GM11168 (cell line): Measurements from ENCODE around the gene ANKRD52.
"Not testable (repeated sequence)": the region's sequence is repeated elsewhere in the genome, so short reads cannot be mapped to it uniquely, and the experiment has no call there.

Source experiments
- in situ Hi-C: fragments of 300-500 bp; cut with MboI; formaldehyde crosslinking; loops from one replicate; pipeline ENCODE4 v1.12.0; 2022; ENCODE audit warnings: low sequenced_read_pairs; ENCODE audit not compliant: unreplicated experiment

ANKRD52 gene

DNA sequence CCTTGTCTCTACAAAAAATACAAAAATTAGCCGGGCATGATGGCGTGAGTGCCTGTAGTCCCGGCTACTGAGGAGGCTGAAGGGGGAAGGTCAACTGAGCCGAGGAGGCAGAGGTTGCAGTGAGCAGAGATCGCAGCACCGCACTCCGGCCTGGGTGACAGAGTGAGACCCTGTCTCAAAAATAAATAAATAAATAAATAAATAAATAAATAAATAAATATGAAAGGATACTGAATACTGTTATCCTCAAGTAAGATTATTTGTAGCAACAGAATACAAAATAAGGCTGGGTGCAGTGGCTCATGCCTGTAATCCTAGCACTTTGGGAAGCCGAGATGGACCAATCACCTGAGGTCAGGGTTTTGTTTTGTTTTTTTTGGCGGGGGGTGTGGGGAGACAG is 38.3 kb downstream of the ANKRD52 start:
- in situ Hi-C loops, result no loop called here

DNA sequence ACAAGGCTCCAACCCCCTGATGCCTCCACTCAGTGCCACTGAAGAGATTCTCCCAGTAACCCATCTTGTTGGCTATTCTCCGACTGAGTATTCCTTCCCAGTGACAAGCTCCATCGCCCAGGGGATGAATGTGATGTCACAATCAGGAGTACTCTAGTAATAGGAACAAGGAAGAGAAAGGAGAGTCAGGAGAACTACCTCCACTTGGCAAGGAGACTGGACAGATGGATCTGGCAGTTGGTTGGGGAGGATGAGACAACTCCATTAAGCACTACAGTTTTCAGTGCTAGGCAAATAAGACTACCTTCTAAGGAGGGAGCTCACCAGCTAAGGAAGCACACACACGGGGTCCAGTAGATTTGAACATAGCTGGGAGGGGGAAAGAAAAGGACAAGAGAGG is 41.7 kb downstream of the ANKRD52 start:
- in situ Hi-C loops, result no loop called here

- in situ Hi-C loops, result no loop called here
Measured at GRCh38 chr12:56213878-56214277, 44.3 kb downstream of the ANKRD52 start.

GRCh38 chr12:56212361-56212760 is 45.8 kb downstream of the ANKRD52 start:
- in situ Hi-C loops, result no loop called here

DNA sequence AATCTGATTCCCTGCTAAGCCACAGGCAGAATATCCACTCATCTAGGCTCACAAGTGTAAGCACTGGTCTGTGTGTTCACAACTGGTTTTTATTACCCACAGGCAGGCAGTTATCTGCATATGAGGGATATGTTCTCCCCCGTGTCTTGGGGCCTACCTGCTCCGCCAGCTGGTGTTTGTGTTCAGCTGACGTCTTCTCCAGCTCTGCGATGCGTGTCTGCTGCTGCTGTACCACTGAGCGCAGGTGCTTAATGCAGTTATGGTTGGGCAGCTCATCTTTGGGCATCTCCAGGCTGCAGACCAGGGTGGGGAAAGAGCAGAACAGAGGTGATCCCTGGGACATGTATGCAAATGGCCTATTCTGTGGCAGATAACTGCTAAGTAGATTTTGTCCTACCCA is 50.2 kb downstream of the ANKRD52 start:
- in situ Hi-C loops, result no loop called here

DNA sequence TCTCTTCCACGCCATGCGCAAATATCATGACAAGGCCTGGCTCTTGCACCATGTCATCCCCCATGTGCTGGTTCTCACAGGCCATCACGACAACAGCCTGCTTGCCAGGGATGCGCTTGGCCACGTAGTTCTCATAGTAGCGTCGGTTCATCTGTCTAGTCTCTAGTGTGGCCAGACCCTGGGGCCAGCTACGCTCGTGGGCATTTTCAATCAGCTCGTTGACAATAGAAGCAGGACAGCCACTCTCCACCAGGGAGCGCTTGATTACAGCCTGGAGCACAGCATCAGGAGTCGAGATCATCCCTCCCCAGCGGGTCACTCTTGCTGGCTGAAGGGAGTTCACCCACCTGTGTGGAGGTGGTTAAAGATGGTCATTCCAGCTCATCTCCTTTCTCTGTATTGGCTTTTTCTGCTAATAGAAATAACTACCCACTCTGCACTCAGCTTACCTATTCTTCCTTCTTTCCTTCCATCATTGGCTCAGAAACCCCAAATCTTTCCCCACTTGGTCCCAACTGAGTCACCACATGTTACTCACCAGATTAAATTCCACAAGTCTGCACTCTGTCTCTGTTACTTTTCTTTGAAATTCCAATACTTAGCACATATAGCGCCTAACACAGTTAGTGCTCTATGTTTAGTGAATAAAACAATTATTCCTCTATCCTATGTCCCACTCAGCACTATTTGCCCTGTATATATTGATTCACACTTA is 51.6 kb downstream of the ANKRD52 start:
- in situ Hi-C loops, result no loop called here

GRCh38 chr12:56205445-56205844 is 52.7 kb downstream of the ANKRD52 start:
- in situ Hi-C loops, result no loop called here

GRCh38 chr12:56204275-56204674 is 53.9 kb downstream of the ANKRD52 start:
- in situ Hi-C loops, result no loop called here

DNA sequence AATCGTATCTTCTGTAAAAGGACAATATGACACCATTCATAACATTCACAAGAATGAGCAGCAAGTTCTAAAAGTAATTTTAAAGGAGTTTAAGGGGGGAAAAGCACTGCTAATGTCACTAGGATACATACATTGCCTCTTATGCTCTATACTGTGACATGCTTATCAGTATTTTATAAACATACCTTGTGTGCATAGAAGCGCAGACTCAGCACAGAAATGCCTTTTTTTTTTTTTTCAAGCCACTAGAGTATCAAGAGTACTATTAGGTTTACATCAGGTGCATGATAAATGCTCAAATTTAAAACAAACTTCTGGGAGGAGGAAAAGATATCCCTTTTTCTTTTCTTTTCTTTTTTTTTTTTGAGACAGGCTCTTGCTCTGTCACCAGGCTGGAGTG is 55.3 kb downstream of the ANKRD52 start:
- in situ Hi-C loops, result no loop called here

- in situ Hi-C loops, result no loop called here
Measured at GRCh38 chr12:56202366-56202765, 55.8 kb downstream of the ANKRD52 start.

GRCh38 chr12:56198836-56199235 is 59.3 kb downstream of the ANKRD52 start:
- in situ Hi-C loops, result no loop called here

- in situ Hi-C loops, result no loop called here
Measured at GRCh38 chr12:56197921-56198635, 60.1 kb downstream of the ANKRD52 start.

DNA sequence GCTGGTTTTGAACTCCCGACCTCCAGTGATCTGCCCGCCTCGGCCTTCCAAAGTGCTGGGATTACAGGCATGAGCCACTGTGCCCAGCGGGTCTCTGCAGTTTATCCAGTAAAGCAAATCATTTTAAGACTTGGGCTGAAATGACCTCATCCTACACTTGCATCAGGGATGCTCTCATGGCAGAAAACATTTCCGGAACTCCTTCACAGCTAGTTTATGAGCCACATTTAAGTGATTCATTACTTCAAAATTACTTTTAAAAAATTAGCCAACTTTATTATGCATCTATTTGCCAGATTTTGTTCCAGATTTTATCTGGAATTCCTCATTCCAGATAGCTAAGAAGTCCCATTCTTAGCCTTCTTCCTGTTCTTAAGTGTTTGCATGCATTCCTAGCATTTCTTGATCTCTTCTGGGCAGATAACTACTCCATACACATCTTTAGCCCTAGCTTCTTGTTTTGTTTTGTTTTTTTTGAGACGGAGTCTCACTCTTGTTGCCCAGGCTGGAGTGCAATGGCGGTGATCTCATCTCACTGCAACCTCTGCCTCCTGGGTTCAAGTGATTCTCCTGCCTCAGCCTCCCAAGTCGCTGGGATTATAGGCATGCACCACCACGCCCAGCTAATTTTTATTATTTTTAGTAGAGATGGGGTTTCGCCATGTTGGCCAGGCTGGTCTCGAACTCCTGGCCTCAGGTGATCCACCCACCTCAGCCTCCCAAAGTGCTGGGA is 61.2 kb downstream of the ANKRD52 start:
- in situ Hi-C loops, result not testable (repeated sequence)

- in situ Hi-C loops, result no loop called here
Measured at GRCh38 chr12:56193025-56193578, 65.1 kb downstream of the ANKRD52 start.

DNA sequence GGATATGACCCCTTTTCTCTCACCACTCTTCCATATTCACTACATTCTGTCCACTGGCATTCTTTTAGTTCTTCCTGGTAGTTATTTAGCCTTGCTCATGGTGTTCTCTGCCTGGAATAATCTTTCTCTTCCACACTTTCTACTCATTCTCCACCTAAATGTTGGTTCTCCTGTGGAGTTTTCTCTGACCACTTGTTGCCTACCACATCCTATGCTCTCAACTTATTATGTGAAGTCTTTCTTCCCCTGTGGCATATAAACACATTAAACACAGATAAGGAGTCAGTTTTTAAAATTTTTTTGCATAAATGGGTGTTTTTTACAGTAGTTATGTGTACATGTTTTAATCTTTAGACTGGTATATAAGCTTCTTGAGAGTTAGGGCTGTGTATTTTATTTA is 65.6 kb downstream of the ANKRD52 start:
- in situ Hi-C loops, result no loop called here

DNA sequence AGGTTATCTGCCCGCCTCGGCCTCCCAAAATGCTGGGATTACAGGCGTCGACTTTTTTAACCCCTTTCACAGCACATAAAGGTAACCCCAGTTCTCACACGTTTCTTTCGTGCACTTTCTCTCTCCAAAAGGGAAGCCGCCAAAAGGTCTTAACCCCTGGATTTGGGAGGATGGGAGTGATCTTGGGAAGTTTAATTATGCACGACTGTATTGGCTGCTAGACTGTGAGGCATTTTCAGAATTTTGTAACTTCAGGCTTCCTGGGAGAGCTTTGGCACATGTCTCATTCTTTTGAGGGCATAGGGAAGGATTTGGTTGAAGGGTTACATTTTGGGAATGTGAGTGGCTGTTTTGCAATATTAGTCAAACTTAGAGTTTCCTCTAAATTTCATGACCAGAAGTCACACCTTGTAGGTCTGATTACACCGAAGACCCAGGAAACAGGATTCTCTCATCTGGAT is 67.5 kb downstream of the ANKRD52 start:
- in situ Hi-C loops, result no loop called here

- in situ Hi-C loops, result loop anchor here (5.0 kb wide), 1 partner anchor 68 kb away; no protein-coding TSS in a partner anchor
Measured at GRCh38 chr12:56189918-56190694, 68.1 kb downstream of the ANKRD52 start.

DNA sequence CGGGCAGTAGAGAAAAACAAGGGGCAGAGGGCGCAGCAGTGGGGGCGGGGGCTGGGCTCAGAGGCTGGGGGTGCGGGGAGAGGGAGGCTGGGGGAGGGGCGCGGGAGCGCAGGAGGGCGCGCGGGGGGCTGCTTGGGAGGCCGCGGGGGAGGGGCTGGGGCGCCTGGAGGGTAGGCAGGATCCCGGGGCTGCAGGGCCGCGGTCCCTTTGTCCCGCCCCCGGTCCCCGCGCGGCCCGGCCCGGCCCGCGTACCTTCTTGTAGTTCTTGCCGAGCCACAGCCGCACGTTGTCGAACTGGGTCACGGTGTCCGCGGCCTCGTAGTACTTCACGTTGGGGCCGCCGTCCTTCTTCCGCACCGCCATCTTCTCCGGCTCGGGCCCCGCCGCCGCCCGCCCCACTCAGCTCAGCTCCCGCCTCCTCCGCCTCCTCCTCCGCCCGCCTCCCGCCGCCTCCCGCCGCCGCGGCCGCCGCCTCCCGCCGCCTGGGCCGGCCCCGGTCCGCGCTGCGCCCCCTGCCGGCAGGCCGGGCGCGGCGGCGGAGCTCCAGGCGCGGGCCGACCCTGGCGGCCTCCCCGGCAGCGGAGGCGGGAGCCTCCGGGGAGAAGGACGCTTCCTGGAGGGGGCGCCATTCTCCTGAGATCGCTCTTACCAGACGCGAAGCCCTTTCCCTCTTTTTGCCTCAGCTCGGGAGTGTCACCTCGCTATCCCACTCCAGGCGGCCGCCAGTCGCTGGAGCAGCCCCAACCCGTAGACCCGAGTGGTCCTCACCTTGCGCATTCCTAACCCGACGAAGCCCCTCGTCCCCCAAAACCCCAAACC is 68.9 kb downstream of the ANKRD52 start, which contains the start of gene SMARCC2:
SMARCC2 (minus strand) TSS at position 385 of the 819 bp plus-strand sequence; CDS start at position 363, 22 bp downstream.
- in situ Hi-C loops, result loop anchor here (5.0 kb wide), 1 partner anchor 67 kb away; no protein-coding TSS in a partner anchor

DNA sequence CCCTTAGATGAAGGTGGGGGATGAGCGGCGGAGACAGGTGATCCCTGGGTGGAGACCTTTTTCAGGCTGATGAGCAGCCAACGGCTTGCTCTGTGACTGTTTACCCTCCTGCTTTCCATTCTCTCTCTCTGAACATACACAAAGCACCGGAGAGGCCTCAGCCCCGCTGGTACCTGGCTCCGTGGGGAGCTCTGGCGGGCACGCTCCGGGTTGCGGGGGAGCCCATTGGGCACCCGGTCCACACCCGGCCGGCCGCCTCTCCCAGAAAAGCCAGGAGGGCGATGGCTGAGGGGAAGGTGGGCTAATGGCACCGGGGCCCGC is 69.4 kb downstream of the ANKRD52 start:
- in situ Hi-C loops, result loop anchor here (5.0 kb wide), 1 partner anchor 66 kb away; no protein-coding TSS in a partner anchor
